Measurements from ENCODE around the gene PIGX. TPM values are rescaled to one million over a fixed set of nuclear protein-coding genes. Genes with fewer than 3 reads are reported as not detected.

The PIGX gene
- total RNA-seq, 1 donor from 2014 or later = 20.1 TPM

- TF ChIP-seq CTCF (IDR thresholded peaks at IDR 0.05; ENCODE audit: partially characterized antibody, unreplicated experiment) = no peak
- H3K9me3 Mint-ChIP-seq (ENCODE audit: unreplicated experiment) = no peaks in the 10 kb centered on the region
- no peaks in the 10 kb centered on the region for H3K4me1 Mint-ChIP-seq (ENCODE audit: low read depth, unreplicated experiment)
- peaks cover 3% of the 10 kb centered on the region for H3K27me3 Mint-ChIP-seq (ENCODE audit: unreplicated experiment)
- H3K4me3 Mint-ChIP-seq (ENCODE audit: unreplicated experiment) = no peak overlapping the region
- DNase-seq = no peak
- no peak overlapping the region for H3K27ac Mint-ChIP-seq (ENCODE audit: unreplicated experiment)
- H3K36me3 Mint-ChIP-seq (ENCODE audit: unreplicated experiment) = no peaks in the 10 kb centered on the region
Measured at GRCh38 chr3:196694941-196695848, 17.0 kb upstream of the PIGX start.

- H3K4me1 Mint-ChIP-seq (ENCODE audit: low read depth, unreplicated experiment) = no peaks in the 10 kb centered on the region
- no peak overlapping the region for H3K27ac Mint-ChIP-seq (ENCODE audit: unreplicated experiment)
- H3K27me3 Mint-ChIP-seq (ENCODE audit: unreplicated experiment) = peaks cover 3% of the 10 kb centered on the region
- H3K9me3 Mint-ChIP-seq (ENCODE audit: unreplicated experiment) = no peaks in the 10 kb centered on the region
- no peak overlapping the region for H3K4me3 Mint-ChIP-seq (ENCODE audit: unreplicated experiment)
- no peak for TF ChIP-seq CTCF (IDR thresholded peaks at IDR 0.05; ENCODE audit: partially characterized antibody, unreplicated experiment)
- DNase-seq = no peak
- no peaks in the 10 kb centered on the region for H3K36me3 Mint-ChIP-seq (ENCODE audit: unreplicated experiment)
Measured at GRCh38 chr3:196695849-196696226, 16.3 kb upstream of the PIGX start.

- no peak for TF ChIP-seq CTCF (IDR thresholded peaks at IDR 0.05; ENCODE audit: partially characterized antibody, unreplicated experiment)
- H3K9me3 Mint-ChIP-seq (ENCODE audit: unreplicated experiment) = no peaks in the 10 kb centered on the region
- H3K4me3 Mint-ChIP-seq (ENCODE audit: unreplicated experiment) = no peak overlapping the region
- peaks cover 3% of the 10 kb centered on the region for H3K27me3 Mint-ChIP-seq (ENCODE audit: unreplicated experiment)
- peaks cover 2% of the 10 kb centered on the region for H3K4me1 Mint-ChIP-seq (ENCODE audit: low read depth, unreplicated experiment)
- no peak for DNase-seq
- no peak overlapping the region for H3K27ac Mint-ChIP-seq (ENCODE audit: unreplicated experiment)
- H3K36me3 Mint-ChIP-seq (ENCODE audit: unreplicated experiment) = no peaks in the 10 kb centered on the region
Measured at GRCh38 chr3:196697270-196697669, 14.9 kb upstream of the PIGX start.

GRCh38 chr3:196699749-196700148 is 12.4 kb upstream of the PIGX start:
- Mint-ChIP-seq H3K4me1 (ENCODE audit: low read depth, unreplicated experiment) (peaks cover 2% of the 10 kb centered on the region), H3K27me3 (ENCODE audit: unreplicated experiment) (peaks cover 3% of the 10 kb centered on the region), H3K9me3 (ENCODE audit: unreplicated experiment) (no peaks in the 10 kb centered on the region), H3K27ac (ENCODE audit: unreplicated experiment) (no peak overlapping the region), H3K4me3 (ENCODE audit: unreplicated experiment) (no peak overlapping the region), H3K36me3 (ENCODE audit: unreplicated experiment) (no peaks in the 10 kb centered on the region)
- no peak for TF ChIP-seq CTCF (IDR thresholded peaks at IDR 0.05; ENCODE audit: partially characterized antibody, unreplicated experiment)
- DNase-seq = no peak

GRCh38 chr3:196700801-196701200 is 11.4 kb upstream of the PIGX start:
- no peaks in the 10 kb centered on the region for H3K36me3 Mint-ChIP-seq (ENCODE audit: unreplicated experiment)
- TF ChIP-seq CTCF (IDR thresholded peaks at IDR 0.05; ENCODE audit: partially characterized antibody, unreplicated experiment) = no peak
- no peak overlapping the region for H3K27ac Mint-ChIP-seq (ENCODE audit: unreplicated experiment)
- peaks cover 3% of the 10 kb centered on the region for H3K27me3 Mint-ChIP-seq (ENCODE audit: unreplicated experiment)
- no peak overlapping the region for H3K4me3 Mint-ChIP-seq (ENCODE audit: unreplicated experiment)
- no peak for DNase-seq
- H3K9me3 Mint-ChIP-seq (ENCODE audit: unreplicated experiment) = no peaks in the 10 kb centered on the region
- peaks cover 2% of the 10 kb centered on the region for H3K4me1 Mint-ChIP-seq (ENCODE audit: low read depth, unreplicated experiment)

All from glutamatergic neuron (in vitro differentiated cells).